ENCODE results near the gene CEBPA.

DNA sequence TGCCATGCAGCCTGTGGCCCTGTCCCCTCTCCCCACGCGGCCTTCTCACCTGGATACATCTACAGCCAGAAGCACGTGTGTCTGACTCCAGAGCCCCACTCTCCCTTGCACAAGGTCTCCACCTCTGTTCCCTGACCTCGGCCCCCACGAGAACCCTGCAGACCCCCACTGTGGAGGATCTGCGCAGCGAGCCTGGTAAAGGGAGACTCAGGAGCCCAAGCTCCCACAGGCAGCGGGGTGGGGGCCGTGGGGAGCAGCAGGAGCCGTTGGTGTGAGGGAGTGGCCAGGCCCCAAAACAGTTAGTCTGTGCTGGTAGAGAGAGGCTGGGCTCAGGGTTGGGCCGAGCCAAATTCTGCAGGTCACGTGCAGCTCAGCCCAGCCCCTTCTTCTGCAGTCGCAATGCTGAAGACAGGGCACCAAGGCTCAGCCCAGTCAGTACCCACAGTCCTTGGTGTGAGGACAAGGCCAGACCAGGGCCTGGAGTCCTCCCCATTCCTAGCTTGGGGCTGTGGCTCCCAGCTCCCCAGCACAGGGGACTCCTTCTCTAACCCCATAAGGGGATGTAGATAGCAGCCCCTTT lies 48.0 kb downstream of the CEBPA start:
- TF ChIP-seq POLR2A (IDR thresholded peaks at IDR 0.05; ENCODE audit: low read depth, low read length) (no peak), TAF1 (IDR thresholded peaks at IDR 0.05; ENCODE audit: borderline replicate concordance, low read depth, low read length) (no peak)

Data from GM12892 (cell line).